Stimulated activated CD4-positive, alpha-beta T cell treated with anti-CD3 and anti-CD28 coated beads, Interleukin-12 subunit alpha, Interleukin-12 subunit beta, amount 100 ng/mL, for 4 hours (primary cell): Measurements from ENCODE around the gene OSBPL10.
A peak's percentile ranks its signal among the peaks of the same experiment; 100 is the strongest.
"Not testable (repeated sequence)": the region's sequence is repeated elsewhere in the genome, so short reads cannot be mapped to it uniquely, and the experiment has no call there.

Source experiments
- DNase-seq: peaks from one replicate; pipeline ENCODE4 v3.0.0-alpha.2; 2020

Gene OSBPL10

GRCh38 chr3:31804251-31805051 lies 176.6 kb downstream of the OSBPL10 start:
- DNase-seq = no peak

DNA sequence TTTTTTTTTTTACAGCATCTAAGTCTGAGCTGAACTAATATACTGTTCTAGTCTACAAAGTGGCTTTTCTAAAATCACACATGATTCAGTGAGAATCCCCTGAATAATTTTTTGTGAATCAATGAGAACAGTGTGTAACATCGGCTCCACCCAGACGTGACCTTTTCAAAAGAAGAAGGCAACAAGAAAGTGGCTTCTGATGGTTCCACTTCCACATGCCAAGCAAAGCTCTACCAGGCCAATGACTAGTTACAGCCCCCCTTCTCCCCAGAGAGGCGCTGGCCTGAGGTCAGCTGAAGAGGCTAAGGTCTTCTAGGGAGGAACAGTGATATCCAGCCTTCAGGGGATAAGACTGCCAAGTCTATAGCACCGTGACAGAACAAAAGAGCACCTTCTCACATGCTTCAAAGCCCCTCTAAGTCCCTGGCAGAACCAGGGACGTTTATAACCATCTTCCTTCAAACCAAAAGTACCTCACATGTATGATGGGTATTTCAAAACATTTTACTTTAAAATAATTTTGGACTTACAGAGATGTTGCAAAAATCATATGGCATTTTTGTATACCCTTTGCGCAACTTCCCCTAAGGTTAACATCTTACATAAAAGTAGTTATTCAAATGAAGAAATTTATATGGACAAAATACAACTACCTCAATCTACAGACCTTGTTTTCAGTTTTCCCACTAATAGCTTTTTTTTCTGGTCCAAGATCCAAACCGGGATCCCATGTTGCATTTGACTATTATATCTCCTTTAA lies 177.9 kb downstream of the OSBPL10 start:
- no peak for DNase-seq

DNA sequence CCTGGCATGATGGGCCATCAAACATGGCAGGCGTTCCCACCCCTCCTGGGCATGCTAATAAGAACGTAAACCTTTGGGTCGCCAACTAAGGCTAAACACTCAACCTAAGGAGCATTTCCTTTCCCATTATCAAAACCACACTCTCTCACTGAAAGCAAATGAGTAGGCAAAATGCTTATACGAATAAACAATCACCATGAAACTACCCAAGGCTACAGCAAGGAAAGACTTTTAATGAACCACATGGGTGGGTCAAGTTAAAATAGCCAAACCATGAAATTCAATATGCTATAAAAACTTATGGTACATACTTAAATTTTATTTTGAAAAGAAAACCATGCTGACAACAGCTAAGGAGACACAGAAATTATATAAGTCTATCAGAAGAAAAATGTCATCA lies 180.6 kb downstream of the OSBPL10 start:
- DNase-seq = no peak

DNA sequence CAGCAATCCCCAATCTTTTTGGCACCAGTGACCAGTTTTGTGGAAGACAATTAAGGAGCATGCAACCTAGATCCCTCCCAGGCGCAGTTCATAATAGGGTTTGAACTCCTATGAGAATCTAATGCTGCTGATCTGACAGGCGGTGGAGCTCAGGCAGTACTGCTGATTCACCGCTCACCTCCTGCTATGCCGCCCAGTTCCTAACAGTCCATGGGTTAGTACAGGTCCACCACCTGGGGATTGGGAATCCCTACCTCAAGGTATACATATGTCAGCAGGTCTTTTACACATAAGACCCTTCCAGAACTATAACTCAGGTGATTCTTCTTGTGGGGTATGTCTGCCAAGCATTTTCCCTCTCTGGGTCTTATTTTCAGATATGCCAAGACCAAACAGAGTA lies 182.2 kb downstream of the OSBPL10 start:
- DNase-seq = no peak

DNA sequence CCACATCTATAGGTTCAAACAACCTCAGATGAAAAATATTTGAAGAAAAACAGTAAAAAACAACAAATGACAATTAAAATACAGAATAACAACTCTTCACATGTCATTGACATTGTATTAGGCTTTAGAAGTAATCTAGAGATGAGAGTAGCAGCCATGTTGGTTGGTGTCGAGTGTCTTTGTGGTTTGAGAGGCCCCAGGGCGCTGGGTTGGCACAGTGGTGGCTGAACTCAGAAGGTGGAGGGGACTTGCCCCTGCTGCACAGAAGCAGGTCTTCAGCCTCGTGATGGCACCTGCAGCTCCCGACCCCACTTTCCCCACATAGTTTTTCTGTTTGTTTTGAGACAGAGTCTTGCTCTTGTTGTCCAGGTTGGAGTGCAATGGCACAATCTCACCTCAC lies 187.2 kb downstream of the OSBPL10 start:
- no peak for DNase-seq

DNA sequence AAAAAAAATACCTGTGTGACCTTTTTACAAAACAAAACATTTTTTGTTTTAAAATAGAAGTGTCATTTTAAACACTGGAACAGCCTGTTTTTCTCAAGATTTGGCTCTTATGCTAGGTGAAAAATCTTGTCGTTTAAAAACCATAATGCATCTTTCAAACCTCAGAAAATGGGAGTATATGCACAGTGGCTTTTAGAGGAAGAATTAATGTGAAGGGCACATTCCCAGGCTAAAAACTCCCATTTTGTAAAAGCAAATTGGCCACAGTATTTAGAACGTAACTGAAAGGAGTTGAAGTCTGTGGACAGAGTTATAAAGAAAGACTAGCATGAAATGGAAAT lies 190.0 kb downstream of the OSBPL10 start:
- no peak for DNase-seq

DNA sequence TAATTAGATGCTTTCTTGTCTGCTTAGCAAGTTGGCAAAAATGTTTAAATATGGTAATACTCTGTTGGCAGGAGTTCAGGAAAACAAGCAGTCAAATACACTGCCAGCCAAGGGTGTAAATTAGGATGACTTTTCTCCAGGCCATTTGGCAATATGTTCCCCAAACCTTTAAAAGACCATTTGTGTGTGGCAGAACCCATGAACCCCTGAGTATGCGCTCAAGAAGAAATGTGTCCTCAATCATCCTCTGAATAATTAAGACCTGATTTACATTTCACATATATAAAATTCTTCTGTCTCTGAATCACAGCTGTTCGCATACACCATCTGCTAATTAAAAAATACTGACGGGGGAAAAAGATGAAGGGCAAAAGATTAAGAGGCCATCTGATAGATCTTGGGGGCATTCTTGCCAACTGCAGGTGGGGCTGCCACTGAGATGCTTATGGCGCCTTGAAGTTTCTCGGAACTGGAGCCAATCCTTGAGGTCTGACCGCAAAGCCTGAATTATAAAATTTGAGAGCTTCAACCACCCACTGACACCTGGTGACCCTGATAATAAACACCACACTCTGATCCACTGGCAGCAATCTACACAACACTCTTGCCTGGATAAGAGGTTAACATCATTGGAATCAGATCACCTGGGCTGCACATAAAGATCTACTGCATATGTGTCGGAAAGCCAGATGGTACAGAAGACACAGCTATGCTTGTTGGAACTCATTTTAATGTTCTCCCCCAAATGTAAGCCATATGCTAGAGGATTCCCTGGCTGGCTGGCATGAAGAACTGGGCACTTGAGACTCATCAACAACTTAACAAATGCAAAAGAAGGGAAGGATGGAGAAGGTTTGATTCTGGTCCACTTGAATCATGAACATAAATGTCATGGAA lies 190.6 kb downstream of the OSBPL10 start:
- no peak for DNase-seq

GRCh38 chr3:31789429-31789828 lies 191.6 kb downstream of the OSBPL10 start:
- no peak for DNase-seq

- no peak for DNase-seq
Measured at GRCh38 chr3:31785734-31786133, 195.3 kb downstream of the OSBPL10 start.

- DNase-seq = no peak
Measured at GRCh38 chr3:31785286-31785685, 195.8 kb downstream of the OSBPL10 start.

DNA sequence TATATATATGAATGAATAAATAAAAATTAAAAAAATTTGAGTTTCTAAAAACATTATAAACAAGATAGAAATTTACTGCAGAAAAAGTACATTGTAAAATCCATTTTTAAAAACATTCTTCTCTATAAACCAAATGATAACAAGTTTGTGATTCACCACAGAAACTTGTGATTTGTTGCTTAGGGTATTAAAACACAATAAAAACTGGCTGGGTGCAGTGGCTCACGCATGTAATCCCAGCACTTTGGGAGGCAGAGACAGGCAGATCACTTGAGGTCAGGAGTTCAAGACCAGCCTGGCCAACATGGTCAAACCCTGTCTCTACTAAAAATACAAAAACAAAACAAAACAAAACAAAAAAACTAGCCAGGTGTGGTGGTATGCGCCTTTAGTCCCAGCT lies 197.2 kb downstream of the OSBPL10 start:
- not testable (repeated sequence) for DNase-seq

DNA sequence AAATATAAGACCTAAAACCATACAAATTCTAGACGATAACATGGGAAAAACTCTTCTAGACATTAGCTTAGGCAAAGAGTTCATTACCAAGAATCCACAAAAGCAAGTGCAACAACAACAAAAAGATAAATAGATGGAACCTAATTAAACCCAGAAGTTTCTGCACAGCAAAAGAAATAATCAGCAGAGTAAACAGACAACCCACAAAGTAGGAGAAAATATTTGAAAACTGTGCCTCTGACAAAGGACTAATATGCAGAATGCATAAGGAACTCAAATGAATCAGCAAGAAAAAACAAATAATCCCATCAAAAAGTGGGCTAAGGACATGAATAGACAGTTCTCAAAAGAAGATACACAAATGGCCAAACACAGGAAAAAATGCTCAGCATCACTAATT lies 198.8 kb downstream of the OSBPL10 start:
- DNase-seq = not testable (repeated sequence)

DNA sequence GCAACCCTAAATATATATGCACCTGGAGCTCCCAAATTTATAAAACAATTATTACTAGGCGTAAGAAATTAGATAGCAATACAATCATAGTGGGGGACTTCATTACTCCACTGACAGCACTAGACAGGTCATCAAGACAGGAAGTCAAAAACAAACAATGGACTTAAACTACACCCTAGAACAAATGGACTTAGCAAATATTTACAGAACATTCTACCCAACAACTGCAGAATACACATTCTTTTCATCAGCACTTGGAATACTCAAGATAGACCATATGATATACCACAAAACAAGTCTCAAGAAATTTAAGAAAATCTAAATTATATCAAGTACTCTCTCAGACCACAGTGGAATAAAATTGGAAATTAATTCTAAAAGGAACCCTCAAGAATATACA lies 201.5 kb downstream of the OSBPL10 start:
- DNase-seq = no peak

DNA sequence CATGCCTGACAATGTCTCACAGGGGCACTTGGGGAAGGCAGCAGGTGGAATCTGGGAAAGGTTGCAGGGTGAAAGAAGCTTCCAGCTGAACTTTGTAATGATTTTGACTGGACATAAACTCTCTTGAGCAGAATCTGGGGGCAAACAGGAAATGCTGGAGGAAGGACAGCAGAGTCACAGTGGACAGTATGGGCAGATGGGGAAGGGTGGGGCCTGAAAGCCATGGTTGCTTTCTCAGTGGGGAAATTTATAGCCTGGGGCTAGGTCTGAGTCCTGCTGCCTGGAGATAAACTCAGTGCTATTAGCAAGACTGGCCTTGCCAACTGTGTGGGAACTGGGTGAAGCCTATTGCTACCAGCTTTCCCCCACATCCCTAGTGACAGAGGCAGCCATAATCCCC lies 203.2 kb downstream of the OSBPL10 start:
- DNase-seq = no peak

GRCh38 chr3:31777092-31777491 lies 204.0 kb downstream of the OSBPL10 start:
- DNase-seq = no peak

DNA sequence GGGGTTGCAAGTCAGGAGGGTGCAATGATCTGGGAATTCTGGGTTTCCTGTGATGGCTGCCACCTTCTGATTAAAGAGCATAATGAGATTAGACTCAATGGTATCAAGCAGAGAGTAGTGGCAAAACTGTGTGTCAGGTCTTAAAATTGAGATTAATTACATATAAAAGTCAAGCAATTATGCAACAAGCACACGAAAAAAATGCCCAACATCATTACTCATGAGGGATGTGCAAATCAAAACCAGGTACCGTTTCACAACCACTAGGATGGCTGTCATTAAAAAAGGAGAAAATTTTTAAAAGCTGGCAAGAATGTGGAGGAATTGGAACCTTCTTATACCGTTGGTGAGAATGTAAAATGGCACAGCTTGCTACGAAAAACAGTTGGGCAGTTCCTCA lies 205.0 kb downstream of the OSBPL10 start:
- DNase-seq = no peak

GRCh38 chr3:31775383-31775782 lies 205.7 kb downstream of the OSBPL10 start:
- DNase-seq = no peak

GRCh38 chr3:31772758-31773473 lies 208.1 kb downstream of the OSBPL10 start:
- DNase-seq = no peak

GRCh38 chr3:31772272-31772671 lies 208.8 kb downstream of the OSBPL10 start:
- DNase-seq = no peak

DNA sequence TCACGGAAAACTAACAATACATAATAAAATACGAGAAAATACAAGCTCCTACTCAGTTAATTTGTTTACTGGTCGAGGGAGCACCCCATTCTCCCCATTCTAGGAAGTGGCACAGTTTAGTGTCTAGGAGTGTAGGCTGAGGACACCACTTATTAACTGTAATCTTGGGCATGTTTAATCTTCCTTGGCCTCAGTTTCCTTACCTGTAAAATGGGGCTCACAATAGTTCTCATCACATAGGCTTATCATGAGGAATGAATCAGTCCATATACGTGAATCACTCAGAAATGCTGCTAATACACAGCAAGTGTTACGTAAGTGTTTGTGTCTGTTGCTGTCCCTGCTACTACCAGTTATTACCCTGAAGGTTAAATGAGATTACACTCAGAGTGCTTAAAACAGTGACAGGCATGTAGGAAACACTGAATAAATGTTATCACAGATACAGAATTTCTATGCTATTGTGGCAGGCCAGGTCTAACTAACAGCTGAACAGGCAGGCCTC lies 210.2 kb downstream of the OSBPL10 start:
- DNase-seq = no peak

DNA sequence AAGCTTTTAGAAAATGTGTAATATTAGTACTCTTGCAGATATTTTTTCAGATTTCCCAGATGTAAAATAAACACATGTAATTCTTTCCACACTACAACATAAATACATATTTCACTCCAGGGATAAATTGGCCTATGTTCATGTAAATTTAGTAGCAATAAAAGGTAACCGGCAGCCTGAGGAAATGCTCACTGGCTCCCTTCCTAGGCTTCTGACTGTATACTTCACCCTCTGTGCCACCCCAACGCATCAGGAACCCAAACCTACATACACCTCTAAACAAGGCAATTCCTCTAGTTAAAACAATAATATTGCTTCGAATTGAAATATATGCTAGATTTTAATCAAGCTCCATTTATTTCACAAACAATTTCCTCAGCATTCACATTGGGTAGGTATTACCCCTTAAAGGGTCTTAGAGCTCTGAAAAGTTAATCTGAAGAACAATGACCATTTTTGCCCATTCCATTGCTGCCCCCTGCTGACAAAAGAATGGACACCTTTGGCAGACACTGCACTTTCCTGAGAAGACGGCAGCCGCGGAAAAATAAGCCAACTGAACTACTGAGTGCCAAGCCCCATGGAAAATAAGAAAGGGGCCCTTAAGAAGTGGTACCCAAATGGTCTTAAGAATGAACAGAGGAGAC lies 212.5 kb downstream of the OSBPL10 start:
- peak; percentile 32 for DNase-seq

DNA sequence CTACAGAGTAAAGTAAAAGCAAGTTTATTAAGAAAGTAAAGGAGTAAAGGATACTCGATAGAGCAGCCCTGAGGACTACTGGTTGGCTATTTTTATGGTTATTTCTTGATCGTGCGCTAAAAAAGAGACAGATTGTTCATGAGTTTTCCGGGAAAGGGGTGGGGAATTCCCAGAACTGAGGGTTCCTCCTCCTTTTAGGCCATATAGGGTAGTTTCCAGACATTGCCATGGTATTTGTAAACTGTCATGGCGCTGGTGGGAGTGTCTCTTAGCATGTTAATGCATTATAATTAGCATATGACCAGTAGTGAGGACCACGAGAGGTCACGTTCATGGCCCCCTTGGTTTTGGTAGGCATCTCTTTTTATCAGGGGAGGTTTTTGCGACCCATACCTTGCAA lies 213.1 kb downstream of the OSBPL10 start:
- no peak for DNase-seq
